OCI-LY3 (cell line): ENCODE data around the gene LRRC4B.

Experiments
- H2AFZ ChIP-seq: fragments of 200-600, 300-600 bp; shearing (Covaris generic); 2 replicates; pipeline ENCODE4 v1.6.0; 2014; ENCODE audit warnings: antibody characterized with exemption, low read depth, low read length
- H3K27ac ChIP-seq: fragments of 200-600, 300-600 bp; sonication (generic); 2 replicates; pipeline ENCODE4 v1.5.1; 2014; ENCODE audit warnings: mild to moderate bottlenecking, low read length, moderate library complexity, mixed read lengths
- H3K27me3 ChIP-seq: fragments of 200-600, 300-600 bp; sonication (generic); 2 replicates; pipeline ENCODE4 v1.6.1; 2014; ENCODE audit warnings: low read depth, low read length, mixed read lengths
- H3K36me3 ChIP-seq: fragments of 200-600, 300-600 bp; sonication (generic); replicated peaks from 2 replicates; pipeline ENCODE3; 2014; ENCODE audit warnings: low read depth, low read length, mixed read lengths
- H3K4me1 ChIP-seq: fragments of 300-600, 200-600 bp; sonication (generic); 2 replicates; pipeline ENCODE4 v1.6.1; 2014; ENCODE audit warnings: low read length, mixed read lengths
- H3K4me2 ChIP-seq: fragments of 200-600, 300-600 bp; sonication (generic); 2 replicates; pipeline ENCODE4 v1.6.1; 2014; ENCODE audit warnings: low read length, mixed read lengths
- H3K4me3 ChIP-seq: fragments of 300-600, 200-600 bp; sonication (generic); 2 replicates; pipeline ENCODE4 v1.5.1; 2014; ENCODE audit warnings: antibody characterized with exemption, mild to moderate bottlenecking, low read length, moderate library complexity
- H3K79me2 ChIP-seq: fragments of 300-600, 200-600 bp; shearing (Covaris generic); 2 replicates; pipeline ENCODE4 v1.6.1; 2014; ENCODE audit warnings: mild to moderate bottlenecking, low read length, mixed read lengths
- H3K9ac ChIP-seq: fragments of 300-600, 200-600 bp; shearing (Covaris generic); 2 replicates; pipeline ENCODE4 v1.6.0; 2014; ENCODE audit warnings: mild to moderate bottlenecking, low read length, moderate library complexity
- H3K9me3 ChIP-seq: fragments of 200-600, 300-600 bp; shearing (Covaris generic); 2 replicates; pipeline ENCODE4 v1.6.1; 2014; ENCODE audit warnings: low read length, mixed read lengths; ENCODE audit not compliant: insufficient read depth
- H4K20me1 ChIP-seq: fragments of 200-600, 300-600 bp; sonication (generic); 2 replicates; pipeline ENCODE4 v1.6.1; 2016; ENCODE audit warnings: low read length, mixed read lengths; ENCODE audit not compliant: insufficient read depth
- CTCF ChIP-seq: fragments of 200-600, 300-600 bp; sonication (generic); IDR thresholded peaks from 2 replicates; pipeline ENCODE4 v1.5.1; 2014; ENCODE audit warnings: antibody characterized with exemption, low read length, low read depth
- EZH2phosphoT487 ChIP-seq: fragments of 200-600 bp; shearing (Covaris generic); IDR thresholded peaks from 2 replicates; pipeline ENCODE4 v1.6.1; 2018; ENCODE audit warnings: antibody characterized with exemption, mixed run types, low read depth

The LRRC4B gene

GRCh38 chr19:50548191-50549058 is 19.8 kb downstream of the LRRC4B start:
- no peak overlapping the region for H3K27ac ChIP-seq
- no peaks in the 10 kb centered on the region for H3K36me3 ChIP-seq
- H3K4me2 ChIP-seq, result no peak overlapping the region
- H3K79me2 ChIP-seq, result no peaks in the 10 kb centered on the region
- no peaks in the 10 kb centered on the region for H4K20me1 ChIP-seq
- H3K9me3 ChIP-seq, result no peaks in the 10 kb centered on the region
- H2AFZ ChIP-seq, result no peak overlapping the region
- H3K4me3 ChIP-seq, result no peak overlapping the region
- 0 out of 2 replicates have a peak, but pooled peaks cover 2% of the 10 kb centered on the region for H3K27me3 ChIP-seq
- no peaks in the 10 kb centered on the region for H3K4me1 ChIP-seq
- no peak overlapping the region for H3K9ac ChIP-seq
- TF ChIP-seq EZH2phosphoT487 (no peak), CTCF (no peak)

GRCh38 chr19:50547385-50548190 is 20.6 kb downstream of the LRRC4B start:
- H4K20me1 ChIP-seq, result no peaks in the 10 kb centered on the region
- no peaks in the 10 kb centered on the region for H3K79me2 ChIP-seq
- no peaks in the 10 kb centered on the region for H3K36me3 ChIP-seq
- no peak overlapping the region for H3K4me2 ChIP-seq
- H2AFZ ChIP-seq, result no peak overlapping the region
- H3K4me1 ChIP-seq, result no peaks in the 10 kb centered on the region
- no peak for TF ChIP-seq EZH2phosphoT487
- TF ChIP-seq CTCF, result 0 out of 2 replicates have a peak, but pooled peaks have one; percentile 6
- H3K4me3 ChIP-seq, result no peak overlapping the region
- H3K27ac ChIP-seq, result no peak overlapping the region
- no peaks in the 10 kb centered on the region for H3K9me3 ChIP-seq
- no peak overlapping the region for H3K9ac ChIP-seq
- H3K27me3 ChIP-seq, result no peaks in the 10 kb centered on the region

GRCh38 chr19:50546527-50547221 is 21.6 kb downstream of the LRRC4B start:
- H3K4me1 ChIP-seq, result no peaks in the 10 kb centered on the region
- no peak overlapping the region for H3K27ac ChIP-seq
- H3K27me3 ChIP-seq, result no peaks in the 10 kb centered on the region
- no peaks in the 10 kb centered on the region for H3K79me2 ChIP-seq
- H3K4me2 ChIP-seq, result no peak overlapping the region
- no peaks in the 10 kb centered on the region for H4K20me1 ChIP-seq
- H3K36me3 ChIP-seq, result no peaks in the 10 kb centered on the region
- H3K9me3 ChIP-seq, result no peaks in the 10 kb centered on the region
- no peak overlapping the region for H2AFZ ChIP-seq
- H3K4me3 ChIP-seq, result no peak overlapping the region
- TF ChIP-seq EZH2phosphoT487 (no peak), CTCF (no peak)
- H3K9ac ChIP-seq, result no peak overlapping the region
